HG03558 (cell line): ENCODE measurements around the gene PRKCE.

Source experiments
- ATAC-seq: cut with Tn5 transposase; IDR thresholded peaks from one replicate; pipeline ENCODE4 v1.9.1; 2021; ENCODE audit warnings: moderate number of reproducible peaks; ENCODE audit not compliant: unreplicated experiment; ENCODE audit errors: extremely low read depth

Gene PRKCE

DNA sequence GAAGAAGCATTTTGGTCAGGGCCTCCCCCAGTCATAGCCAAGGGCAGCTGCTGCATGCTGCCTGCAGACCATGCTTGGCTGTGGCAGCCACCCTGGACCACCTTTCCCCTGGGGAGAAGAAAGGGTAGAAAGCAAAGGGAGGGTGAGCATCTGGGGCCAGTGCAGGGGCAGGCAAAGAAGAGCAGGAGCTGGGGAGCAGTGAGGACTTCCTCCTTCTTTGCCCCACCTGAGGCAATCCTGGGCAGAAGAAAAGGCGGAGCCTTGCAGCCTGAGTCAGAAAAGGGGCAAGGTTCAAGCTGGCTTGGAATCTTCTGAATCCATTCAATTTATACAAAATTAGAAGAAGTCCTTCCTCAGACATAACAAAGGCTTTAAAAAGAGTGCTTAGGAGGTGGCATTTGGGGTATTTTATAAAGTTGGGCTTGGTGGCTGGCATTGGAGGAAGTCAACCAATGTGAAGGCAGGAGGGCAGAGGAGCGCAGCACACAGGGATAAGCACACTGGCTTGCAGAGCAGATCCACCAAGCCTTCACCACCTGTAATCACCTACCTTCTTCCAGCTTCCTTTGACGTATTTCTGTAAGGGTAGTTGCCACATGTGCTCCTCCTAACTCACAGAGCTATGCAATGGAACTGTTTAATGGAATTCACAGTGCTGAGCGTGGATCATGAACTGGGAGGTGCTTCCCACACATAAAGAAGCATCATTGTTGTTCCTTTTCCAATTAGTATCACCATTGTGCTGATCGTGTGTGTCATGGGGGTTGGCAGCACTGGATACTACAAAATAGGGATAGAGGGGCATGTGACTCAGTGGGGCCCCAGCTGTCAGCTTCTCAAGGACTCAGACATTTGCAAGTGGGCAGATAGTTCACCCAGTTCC is 491.3 kb downstream of the PRKCE start:
- no peak for ATAC-seq

GRCh38 chr2:46143429-46144132 is 492.1 kb downstream of the PRKCE start:
- ATAC-seq: no peak

- no peak for ATAC-seq
These were observed 492.8 kb downstream of the PRKCE start for GRCh38 chr2:46144133-46144800.

DNA sequence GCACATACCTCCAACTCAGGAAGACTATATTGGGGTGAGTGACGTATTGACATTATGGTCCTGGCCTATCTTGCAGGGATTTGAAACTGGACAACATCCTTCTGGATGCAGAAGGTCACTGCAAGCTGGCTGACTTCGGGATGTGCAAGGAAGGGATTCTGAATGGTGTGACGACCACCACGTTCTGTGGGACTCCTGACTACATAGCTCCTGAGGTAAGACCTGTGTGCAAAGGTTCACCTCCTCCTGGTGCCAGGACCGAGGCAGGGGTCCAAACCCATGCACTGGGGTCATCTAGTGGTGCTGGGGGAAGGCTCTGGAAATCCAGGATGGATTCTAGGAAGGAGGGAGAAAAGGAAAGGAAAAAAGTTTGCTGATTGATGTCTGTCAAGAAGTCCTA is 493.5 kb downstream of the PRKCE start:
- no peak for ATAC-seq

DNA sequence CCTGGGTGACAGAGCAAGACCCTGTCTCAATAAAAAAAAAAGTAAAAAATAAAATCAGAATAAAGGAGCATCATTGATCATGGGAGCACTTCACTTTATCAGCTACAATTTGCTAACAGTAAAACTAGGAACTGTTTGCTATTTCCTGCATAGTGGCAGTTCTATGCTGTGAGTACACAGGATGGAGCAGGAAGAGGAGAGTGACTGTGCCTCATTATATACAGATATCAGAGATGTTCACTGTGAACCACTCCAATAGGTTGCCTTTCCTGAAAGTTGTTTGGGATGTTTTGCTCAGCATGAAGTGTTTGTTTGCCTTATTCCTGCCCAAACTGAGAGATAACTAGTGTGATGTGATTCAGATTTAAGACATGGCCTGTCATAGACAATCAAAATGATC is 494.4 kb downstream of the PRKCE start:
- no peak for ATAC-seq

DNA sequence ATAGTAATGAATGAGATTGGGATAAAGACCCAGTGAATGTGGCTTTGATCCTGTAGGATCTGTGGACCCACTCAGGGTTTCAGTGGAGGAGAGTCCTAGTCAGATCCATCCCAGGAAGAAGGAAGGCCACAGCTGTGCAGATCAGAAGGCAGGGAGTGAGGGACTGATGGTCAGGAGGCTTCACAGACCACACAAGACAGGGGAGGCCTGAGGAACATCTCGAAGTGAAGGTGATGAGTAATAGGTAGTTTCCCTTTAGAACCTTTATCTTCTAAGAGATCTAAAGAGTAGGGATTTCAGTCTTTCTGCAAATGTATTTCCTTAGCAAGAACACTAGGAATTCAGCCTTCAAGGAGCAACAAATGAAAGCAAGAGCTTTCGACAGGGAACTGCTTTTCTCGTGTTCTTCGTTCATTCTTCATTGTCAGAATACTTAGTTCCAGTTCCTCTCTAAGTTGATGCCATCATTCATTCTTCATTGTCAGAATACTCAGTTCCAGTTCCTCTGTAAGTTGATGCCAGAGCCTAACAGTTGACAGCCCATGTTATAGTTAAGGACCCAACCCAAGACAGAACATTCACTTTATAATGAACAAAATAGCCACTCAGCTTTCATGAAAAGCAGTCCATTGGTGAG is 495.5 kb downstream of the PRKCE start:
- no peak for ATAC-seq

DNA sequence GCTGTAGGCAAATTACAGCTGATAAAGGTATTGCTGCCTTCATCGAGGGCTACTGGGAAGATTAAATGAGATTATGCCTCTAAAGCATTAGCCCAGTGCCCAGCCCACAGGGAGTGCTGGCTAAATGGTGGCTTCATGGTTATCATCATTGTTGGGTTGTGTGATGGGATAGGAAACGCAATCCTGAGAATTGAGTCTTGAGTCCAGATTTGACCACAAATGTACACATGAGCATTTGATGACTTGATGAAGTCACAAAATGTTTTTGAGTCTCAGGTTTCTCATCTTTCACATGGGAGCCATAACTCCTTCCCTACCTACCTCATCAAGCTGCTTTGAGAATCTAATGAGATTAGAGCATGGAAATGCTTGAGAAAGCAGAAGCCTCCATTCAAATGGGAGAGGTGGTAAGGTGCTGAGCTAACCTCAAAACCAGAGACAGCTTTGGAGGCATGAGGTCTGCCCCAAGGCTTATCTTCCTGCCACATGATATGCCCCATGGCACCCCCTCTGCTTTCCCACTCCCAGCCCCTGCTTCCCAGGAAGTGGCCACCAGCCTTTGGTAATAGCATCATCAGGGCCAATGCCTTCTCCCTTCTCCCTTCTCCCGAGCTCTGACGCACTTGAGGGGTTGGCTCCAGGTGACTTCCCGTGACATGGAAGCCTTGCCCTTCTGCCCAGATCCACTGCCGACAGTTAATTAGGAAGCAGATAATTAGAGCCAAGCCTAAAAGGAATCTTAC is 496.3 kb downstream of the PRKCE start:
- no peak for ATAC-seq

GRCh38 chr2:46148369-46148736 is 496.9 kb downstream of the PRKCE start:
- ATAC-seq: no peak

GRCh38 chr2:46150445-46150955 is 499.0 kb downstream of the PRKCE start:
- ATAC-seq: no peak

DNA sequence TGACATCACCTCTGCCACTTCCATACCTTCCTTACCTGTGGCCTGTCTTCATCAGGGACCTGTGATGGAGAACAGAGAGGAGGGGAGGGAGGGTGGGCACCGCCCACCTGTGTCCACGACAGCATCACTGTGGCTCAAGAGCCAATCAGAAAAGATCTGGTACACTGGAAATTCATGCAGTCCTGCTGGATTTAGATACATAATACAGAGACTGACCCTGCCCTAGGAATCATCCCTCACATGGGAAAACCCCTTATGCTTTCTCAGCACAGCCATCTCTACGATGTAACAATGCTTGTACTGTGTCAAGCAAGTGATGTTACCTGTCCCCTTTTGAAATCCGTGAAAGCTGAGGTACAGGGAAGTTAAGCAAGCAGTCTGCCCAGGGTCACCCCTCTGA is 500.1 kb downstream of the PRKCE start:
- ATAC-seq: no peak

- no peak for ATAC-seq
These were observed 502.7 kb downstream of the PRKCE start for GRCh38 chr2:46153996-46154753.

DNA sequence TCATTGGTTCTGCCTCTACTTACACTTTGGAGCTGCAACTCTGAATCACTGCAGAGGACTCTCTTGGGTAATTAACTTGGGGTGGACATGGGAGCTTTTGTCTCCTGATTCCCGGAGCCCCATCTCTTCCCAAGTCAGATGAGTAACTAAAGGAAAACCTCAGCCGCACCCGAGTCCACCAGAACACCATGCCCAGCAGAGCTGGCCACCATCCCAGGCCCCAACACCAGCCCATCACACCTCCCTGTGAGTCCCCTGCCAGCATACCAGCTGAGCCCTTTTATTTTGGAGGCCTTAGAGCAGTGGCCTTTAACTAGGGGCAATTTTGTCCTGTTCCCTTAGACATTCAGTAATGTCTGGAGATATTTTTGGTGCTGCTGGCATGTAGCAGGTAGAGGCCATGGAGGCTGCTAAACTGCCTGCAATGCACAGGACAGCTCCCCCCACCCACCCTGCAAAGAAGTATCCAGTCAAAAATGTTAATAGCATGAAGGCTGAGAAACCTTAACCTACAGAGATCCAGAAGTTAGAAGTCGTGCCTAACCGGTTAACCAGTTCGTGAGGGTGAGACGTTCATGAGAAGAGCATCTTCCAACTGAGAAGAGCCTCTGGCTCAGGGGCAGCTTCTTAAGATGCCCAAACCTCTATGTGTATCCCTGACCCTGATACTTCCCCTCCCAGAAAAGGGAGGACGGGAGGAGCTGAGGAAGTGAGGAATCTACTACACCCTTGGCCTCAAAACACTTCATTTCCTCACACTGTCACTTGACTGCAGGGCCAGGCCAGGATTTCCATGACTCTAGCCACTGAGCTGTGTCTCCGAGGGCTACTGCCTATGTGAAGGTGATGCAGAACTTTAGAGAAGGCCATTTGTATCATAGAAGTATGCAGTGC is 505.8 kb downstream of the PRKCE start:
- no peak for ATAC-seq

DNA sequence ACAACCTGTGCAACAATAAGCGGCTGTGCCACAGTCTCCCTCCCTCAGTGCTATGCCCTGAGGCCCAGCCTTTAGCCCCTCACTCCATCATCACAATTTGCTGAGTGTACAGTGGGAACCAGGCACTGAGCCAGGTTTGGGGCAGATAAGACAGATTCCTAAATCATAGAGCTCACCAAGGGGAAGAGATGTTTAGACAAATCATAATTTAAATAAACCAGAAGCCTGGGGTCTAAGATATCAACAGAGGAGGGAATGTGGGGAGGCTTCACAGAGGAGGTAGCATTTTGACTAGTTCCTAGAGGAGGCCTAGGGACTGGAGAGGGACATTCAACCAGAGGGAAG is 506.5 kb downstream of the PRKCE start:
- ATAC-seq: no peak

- no peak for ATAC-seq
These were observed 507.2 kb downstream of the PRKCE start for GRCh38 chr2:46158661-46159060.

- ATAC-seq: no peak
These were observed 508.9 kb downstream of the PRKCE start for GRCh38 chr2:46160326-46160725.

GRCh38 chr2:46161315-46161714 is 509.8 kb downstream of the PRKCE start:
- no peak for ATAC-seq

GRCh38 chr2:46161911-46162310 is 510.4 kb downstream of the PRKCE start:
- ATAC-seq: no peak
